ENCODE measurements around the gene COL19A1.
A peak's percentile ranks its signal among the peaks of the same experiment; 100 is the strongest.
"Not testable (repeated sequence)": the region's sequence is repeated elsewhere in the genome, so short reads cannot be mapped to it uniquely, and the experiment has no call there.

Gene COL19A1

GRCh38 chr6:69976591-69977090 lies 110.3 kb downstream of the COL19A1 start:
- no peak for DNase-seq

- DNase-seq, result no peak
These were observed 114.3 kb downstream of the COL19A1 start for GRCh38 chr6:69980624-69981023.

GRCh38 chr6:69984506-69984905 lies 118.2 kb downstream of the COL19A1 start:
- DNase-seq, result no peak

- DNase-seq, result peak; percentile 23
These were observed 118.8 kb downstream of the COL19A1 start for GRCh38 chr6:69985180-69985579.

GRCh38 chr6:69987550-69987949 lies 121.2 kb downstream of the COL19A1 start:
- DNase-seq, result no peak

GRCh38 chr6:69988458-69989126 lies 122.2 kb downstream of the COL19A1 start:
- no peak for DNase-seq

GRCh38 chr6:69994251-69994650 lies 127.9 kb downstream of the COL19A1 start:
- no peak for DNase-seq

- DNase-seq, result no peak
These were observed 141.8 kb downstream of the COL19A1 start for GRCh38 chr6:70008189-70008588.

GRCh38 chr6:70010339-70010738 lies 144.0 kb downstream of the COL19A1 start:
- not testable (repeated sequence) for DNase-seq

GRCh38 chr6:70023201-70023600 lies 156.8 kb downstream of the COL19A1 start:
- not testable (repeated sequence) for DNase-seq

- no peak for DNase-seq
These were observed 161.9 kb downstream of the COL19A1 start for GRCh38 chr6:70028246-70028645.

- no peak for DNase-seq
These were observed 162.6 kb downstream of the COL19A1 start for GRCh38 chr6:70028926-70029325.

GRCh38 chr6:70033781-70034180 lies 167.4 kb downstream of the COL19A1 start:
- no peak for DNase-seq

GRCh38 chr6:70037445-70037844 lies 171.1 kb downstream of the COL19A1 start:
- no peak for DNase-seq

GRCh38 chr6:70040766-70041165 lies 174.4 kb downstream of the COL19A1 start:
- no peak for DNase-seq

- no peak for DNase-seq
These were observed 175.1 kb downstream of the COL19A1 start for GRCh38 chr6:70041411-70041810.

GRCh38 chr6:70045413-70045812 lies 179.1 kb downstream of the COL19A1 start:
- DNase-seq, result no peak

- no peak for DNase-seq
These were observed 185.1 kb downstream of the COL19A1 start for GRCh38 chr6:70051197-70052124.

GRCh38 chr6:70059039-70059719 lies 192.8 kb downstream of the COL19A1 start:
- DNase-seq, result no peak

- no peak for DNase-seq
These were observed 194.3 kb downstream of the COL19A1 start for GRCh38 chr6:70060680-70061079.

GRCh38 chr6:70061546-70061945 lies 195.2 kb downstream of the COL19A1 start:
- no peak for DNase-seq

- no peak for DNase-seq
These were observed 195.7 kb downstream of the COL19A1 start for GRCh38 chr6:70062010-70062409.

GRCh38 chr6:70072540-70073179 lies 206.3 kb downstream of the COL19A1 start:
- DNase-seq, result no peak

Data from activated CD4-positive, alpha-beta T cell treated with anti-CD3 and anti-CD28 coated beads, Interleukin-2, amount 50 U/mL, for 16 hours (primary cell).